NCI-H1417 treated with DMSO at 0.1 percent for 48 hours (cell line): Measurements from ENCODE around the gene DDX28.
"Not testable (repeated sequence)": the region's sequence is repeated elsewhere in the genome, so short reads cannot be mapped to it uniquely, and the experiment has no call there.

Experiments
- DNase-seq: peaks from one replicate; lab custom pipeline; 2025; lab: John Stamatoyannopoulos, UW

DDX28 gene

DNA sequence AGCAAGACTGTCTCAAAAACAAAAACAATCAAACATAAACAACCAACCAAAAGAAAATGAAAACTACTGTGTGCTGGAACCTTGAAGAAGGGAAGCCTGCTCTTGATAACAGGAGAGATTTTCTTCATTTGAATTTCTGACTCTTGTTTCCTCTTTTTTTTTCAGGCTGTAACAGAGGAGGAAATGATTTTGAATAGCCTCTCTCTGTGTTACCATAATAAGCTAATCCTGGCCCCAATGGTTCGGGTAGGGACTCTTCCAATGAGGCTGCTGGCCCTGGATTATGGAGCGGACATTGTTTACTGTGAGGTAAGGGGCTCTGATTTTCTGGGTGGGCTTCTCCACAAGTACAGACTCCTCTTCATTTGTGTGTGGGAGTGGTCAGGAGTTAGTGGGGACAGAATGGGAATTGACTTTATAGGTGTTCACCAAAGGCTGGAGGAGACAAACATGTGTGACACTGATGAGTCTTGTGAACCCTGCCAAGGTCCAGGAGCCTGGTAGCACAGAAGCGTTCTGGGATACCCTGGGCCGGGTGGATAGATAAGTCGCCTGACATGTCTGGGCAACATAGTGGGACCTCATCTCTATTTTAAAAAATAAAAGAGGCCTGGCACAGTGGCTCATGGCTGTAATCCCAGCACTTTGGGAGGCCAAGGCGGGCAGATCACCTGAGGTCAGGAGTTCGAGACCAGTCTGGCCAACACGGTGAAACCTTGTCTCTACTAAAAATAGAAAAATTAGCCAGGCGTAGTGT, 15.0 kb upstream of the DDX28 start:
- no peak for DNase-seq

DNA sequence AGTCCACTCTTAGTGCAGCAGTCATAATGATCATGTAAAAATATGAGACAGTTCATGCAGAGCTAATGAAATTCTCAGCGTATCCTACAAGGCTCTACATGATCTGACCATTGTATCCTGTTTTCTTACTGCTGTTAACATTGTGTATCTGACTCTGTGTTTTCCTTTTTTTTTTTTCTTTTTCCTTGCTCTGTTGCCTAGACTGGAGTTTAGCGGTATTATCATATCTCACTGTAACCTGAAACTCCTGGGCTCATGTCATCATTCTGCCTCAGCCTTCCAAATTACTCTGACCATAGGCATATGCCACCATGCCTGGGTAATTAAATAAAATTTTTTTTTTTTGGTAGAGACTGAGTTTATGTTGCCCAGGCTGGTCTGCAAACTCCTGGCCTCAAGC, 12.2 kb upstream of the DDX28 start:
- no peak for DNase-seq

DNA sequence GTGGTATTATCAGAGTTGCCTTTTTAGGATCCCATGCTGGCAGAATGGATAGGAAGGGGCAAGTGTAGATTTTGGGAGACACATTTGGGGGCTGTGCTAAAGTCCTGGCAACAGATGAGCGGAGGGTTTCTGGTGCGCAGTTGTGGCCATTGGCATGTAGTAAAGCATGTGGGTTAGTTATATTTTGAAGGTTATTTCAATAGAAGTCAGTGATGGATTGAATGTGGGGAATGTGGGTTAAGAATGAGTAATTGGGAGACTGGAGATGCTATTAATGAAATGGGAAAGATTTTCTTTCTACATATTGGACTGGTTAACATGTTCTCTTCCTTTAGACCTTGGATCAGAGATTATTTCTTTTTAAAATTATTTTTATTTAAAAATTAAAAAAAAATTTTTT, 10.1 kb upstream of the DDX28 start:
- no peak for DNase-seq

DNA sequence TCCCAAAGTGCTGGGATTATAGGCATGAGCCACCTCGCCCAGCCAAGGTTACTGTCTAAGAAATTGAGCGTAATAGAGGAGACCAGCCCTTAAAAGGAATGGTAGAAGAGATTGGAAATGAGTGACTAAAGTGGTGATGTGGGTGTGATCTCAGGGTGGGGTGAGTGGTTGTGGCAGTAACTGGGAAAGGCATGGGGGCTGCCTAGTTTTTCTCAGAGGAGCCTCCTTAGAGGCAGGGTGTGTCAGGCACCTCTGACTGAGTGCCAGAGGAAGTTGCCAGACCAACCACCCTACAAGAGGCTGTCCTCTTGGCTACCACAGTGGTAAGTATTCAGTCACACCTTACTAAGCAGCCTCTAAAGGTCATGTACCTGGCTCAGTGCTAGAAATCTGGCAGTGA, 8.9 kb upstream of the DDX28 start:
- no peak for DNase-seq

DNA sequence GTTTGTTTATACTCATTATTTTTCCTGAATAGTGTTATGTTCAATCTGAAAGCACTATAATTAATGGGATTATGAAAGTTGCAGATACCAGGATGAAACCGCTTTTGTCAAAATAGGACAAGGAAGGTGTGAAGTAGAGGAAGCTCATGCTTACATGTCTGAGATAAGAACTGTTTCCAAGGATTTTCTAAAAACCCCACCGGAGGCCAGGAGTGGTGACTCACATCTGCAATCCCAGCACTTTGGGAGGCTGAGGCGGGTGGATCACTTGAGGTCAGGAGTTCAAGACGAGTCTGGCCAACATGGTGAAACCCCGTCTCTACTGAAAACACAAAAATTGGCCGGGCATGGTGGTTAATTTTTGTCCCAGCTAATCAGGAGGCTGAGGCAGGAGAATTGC, 7.1 kb upstream of the DDX28 start:
- DNase-seq = not testable (repeated sequence)

DNA sequence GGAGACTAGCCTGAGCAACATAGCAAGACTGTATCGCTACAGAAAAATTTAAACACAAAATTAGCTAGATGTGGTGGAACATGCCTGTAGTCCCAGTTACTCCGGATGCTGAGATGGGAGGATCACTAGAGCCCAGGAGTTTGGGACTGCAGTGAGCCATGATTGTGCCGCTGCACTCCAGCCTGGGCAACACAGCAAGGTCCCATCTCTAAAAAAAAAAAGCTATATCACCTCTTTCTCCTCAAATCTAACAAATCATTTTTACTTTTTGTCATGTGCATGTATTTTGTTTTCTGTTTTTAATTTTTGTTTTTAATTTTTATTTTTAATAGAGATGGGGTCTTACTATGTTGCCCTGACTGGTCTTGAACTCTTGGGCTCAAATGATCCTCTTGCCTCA, 6.0 kb upstream of the DDX28 start:
- DNase-seq = no peak

DNA sequence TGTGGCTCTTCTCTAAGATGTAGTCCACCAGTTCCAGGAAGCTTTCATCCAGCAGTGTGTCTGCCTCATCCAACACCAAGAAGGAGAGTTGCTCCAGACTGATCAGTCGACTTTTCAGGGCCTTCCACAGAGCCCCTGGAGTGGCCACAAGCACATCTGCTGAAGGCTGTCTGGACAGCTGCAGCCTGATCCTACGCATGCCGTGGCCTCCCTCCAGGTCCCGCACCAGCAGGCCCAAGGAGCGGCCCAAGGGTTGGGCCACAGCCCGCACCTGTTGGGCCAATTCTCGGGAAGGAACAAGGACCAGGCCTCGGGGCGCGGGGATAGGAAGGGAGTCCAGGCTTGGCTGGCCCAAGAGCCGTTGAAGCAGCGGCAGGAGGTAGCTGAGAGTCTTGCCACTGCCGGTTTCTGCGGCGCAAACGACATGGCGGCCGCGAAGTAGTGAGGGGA, 729 bp downstream of the DDX28 start:
- DNase-seq = no peak

DNA sequence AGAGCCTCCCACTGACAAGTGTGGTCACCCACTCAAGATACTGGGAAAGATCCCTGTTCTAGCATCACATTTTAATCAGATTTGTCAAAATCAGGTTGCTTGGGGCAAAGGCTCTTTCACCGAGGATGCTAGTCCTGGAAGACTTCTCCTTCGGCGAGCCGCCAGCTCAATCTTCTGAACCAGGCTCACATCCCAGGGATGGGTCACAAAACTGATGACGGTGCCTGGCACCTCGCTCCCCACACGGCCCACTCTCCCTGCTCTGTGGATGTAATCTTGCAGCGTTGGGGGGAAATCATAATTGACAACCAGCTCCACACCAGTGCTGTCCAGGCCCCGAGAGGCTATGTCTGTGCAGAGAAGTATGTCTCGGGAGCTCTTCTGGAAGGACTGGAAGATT, 1.5 kb downstream of the DDX28 start:
- no peak for DNase-seq

DNA sequence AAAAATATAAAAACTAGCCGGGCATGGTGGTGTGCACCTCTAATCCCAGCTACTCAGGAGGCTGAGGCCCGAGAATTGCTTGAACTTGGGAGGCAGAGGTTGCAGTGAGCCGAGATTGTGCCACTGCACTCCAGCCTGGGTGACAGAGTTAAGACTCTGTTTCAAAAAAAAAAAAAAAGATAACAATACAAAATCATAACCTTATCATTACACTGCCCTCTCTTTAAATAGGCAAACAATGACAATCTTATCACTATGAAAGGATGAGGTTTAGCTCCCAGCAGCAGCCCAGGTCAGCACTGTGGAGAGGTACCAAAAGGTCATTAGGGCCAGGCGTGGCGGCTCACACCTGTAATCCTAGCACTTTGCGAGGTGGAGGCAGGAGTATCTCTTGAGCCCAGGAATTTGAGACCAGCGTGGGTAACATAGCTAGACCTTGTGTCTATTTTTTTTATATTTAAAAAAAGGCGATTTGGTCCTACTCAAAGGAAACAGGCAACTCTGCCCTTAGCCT, 3.8 kb downstream of the DDX28 start:
- no peak for DNase-seq

DNA sequence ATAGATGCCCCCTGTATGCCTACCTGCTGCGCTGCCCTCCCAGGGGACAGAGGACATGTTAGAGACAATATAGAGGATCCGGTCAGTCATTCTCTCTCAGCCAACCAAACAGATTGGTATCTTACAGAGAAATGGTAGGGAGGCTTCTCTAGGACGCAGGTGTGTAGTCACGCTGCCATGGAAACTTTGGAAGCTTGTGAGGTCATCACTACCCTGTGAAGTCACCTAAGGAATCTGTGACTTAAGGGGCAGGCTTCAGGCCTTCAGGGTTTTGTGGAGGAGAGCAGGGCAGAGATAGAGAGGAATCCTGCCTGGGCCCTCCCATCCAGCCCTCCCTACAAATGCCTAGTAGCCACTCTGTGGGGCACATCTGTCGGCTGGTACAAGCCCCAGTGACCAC, 7.4 kb downstream of the DDX28 start, which contains the start of gene DPEP2NB:
Gene DPEP2NB, minus strand, starts transcription at position 231 of the 400 bp plus-strand sequence. Its CDS starts 141 bp downstream, at position 90.
- DNase-seq = no peak

DNA sequence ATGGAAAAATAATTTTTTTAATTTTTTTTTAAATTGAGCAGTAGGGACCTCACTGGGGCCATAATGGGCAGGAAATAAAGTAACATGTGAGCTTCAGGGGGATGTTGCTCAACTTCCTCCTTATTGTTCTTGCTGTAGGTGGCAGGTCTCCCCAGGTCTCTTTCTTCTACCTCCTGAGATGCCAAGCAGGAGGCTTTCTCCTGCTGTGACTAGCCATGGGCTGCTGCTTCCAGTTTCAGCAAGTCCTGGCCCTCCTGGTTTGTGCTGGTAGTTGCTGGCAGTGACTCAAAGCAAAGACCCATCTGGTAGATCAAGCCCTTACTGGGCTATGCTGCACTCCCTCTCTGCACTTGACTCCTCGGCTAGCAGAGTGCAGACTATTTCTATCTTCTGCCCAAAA, 9.6 kb downstream of the DDX28 start:
- DNase-seq = no peak

DNA sequence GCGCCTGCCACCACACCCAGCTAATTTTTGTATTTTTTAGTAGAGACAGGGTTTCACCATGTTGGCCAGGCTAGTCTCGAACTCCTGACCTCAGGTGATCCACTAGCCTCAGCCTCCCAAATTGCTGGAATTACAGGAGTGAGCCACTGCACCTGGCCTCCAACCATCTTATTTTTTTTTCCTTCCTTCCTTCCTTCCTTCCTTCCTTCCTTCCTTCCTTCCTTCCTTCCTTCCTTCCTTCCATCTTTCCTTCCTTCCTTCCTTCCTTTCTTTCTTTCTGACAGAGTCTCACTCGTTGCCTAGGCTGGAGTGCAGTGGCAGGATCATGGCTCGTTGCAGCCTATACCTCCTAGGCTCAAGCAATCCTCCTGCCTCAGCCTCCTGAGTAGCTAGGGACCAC, 13.2 kb downstream of the DDX28 start:
- not testable (repeated sequence) for DNase-seq

DNA sequence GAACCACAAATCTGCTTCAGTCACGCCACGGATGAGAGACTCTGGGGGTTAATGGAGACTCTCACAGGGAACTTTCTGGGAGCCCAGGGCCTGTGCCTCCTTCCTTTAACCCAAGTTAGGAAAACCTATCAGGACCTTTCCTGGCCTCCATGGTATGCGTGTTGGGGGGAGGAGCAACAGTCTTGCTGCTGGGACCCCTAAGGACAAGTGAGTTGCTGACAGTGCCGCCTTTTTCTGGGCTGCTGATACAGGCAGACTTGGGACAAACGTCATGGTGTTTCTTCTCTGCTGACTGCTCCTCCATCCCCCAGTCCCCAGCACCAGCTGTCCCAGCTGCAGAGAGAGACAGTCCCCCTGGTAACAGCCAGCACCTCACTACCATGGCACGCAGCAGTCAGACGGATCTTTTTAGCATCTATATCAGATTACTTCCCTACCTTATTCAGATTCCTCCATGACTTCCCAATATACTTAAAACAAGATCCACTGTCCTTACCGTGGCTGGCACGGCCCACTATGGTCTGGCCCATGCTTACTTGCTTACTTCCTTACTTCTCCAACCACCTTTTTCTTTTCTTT, 13.8 kb downstream of the DDX28 start:
- DNase-seq = no peak

DNA sequence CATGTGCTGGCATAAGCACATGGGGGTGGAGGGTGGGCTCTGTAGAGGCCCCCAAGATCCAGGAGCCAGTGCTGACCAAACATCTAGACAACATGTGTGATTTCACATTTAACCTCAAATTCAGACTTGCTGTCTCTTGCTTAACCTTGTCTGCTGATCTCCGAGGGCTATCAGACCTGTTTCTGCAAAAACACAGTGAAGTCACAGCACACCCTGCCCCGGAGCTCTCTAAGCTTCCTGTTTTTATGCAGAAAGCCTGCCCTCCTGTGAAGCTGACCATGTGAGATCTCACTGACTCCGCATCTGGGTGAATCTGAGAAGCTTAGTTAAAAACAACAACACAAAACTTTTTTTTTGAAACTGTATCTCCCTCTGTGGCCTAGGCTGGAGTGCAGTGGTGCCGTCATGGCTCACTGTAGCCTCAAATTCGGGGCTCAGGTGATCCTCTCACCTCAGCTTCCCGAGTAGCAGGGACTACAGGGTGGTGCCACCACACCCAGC, 17.2 kb downstream of the DDX28 start:
- no peak for DNase-seq

DNA sequence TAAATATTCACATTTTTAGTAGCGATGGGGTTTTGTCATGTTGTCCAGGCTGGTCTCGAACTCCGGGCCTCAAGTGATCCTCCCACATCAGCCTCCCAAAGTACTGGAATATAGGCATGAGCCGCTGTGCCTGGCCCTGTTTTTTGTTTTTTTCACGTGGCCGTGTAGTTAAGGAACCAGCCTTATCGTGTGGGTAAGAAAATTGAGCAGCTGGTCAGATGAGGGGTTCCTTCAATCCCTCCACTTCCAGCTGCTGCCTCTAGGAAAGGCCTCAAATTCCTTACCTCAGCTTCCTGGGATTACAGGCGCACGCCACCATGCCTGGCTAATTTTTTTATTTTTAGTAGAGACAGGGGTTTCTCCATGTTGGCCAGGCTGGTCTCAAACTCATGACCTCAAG, 17.8 kb downstream of the DDX28 start:
- no peak for DNase-seq

DNA sequence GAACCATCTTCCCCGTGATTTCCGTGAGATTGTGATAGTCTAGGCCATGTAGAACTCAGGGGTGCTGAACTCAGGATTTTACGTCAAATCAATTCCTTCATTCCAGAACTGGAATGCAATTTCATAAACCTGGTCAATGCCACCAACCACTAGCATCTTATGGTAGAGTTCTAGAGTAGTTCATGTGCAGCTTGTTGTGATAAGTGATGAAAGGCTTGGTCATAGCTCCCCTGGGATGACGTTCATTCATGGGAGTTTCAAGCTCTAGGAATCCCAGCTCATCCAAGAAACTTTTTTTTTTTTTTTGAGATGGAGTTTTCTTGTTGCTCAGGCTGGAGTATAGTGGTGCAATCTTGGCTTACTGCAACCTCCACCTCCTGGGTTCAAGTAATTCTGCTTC, 20.0 kb downstream of the DDX28 start:
- no peak for DNase-seq

DNA sequence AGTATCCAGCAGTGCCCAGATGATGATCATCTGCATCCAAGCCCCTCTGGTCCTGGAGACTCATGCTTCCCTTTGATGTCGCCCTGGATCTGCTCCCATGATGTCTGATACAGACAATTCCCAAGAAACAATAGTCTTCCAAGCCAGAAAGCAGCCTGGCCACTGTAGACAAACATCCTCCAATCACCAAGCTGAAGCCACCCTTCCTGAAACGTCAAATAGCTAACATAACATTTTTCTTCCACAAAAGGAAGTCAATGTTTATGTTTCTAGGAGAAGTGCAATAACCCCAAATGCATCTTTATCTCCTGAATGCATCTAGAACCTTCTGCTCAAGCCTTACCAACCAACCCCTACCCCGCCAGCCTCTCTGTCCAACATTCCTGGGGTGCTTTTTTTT, 22.6 kb downstream of the DDX28 start:
- no peak for DNase-seq

DNA sequence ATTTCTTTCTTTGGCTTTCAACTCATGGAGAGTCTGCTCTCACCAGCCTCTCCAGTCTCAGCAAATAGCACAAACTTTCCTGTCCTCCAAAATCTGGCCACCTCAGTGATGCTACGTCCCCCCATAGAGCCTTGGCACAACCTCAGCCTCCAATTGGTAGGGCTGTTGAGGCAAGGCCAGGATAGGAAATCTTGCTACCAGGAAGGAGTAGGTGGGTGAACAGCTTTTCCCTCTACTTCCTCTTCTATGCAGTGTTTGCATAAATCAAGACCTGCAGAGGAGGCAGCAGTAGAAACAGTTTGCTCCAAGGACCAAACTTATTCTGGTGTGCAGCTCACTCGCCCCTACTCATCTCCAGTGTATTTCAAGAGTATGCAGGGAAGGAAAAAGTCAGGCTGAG, 23.0 kb downstream of the DDX28 start:
- no peak for DNase-seq

DNA sequence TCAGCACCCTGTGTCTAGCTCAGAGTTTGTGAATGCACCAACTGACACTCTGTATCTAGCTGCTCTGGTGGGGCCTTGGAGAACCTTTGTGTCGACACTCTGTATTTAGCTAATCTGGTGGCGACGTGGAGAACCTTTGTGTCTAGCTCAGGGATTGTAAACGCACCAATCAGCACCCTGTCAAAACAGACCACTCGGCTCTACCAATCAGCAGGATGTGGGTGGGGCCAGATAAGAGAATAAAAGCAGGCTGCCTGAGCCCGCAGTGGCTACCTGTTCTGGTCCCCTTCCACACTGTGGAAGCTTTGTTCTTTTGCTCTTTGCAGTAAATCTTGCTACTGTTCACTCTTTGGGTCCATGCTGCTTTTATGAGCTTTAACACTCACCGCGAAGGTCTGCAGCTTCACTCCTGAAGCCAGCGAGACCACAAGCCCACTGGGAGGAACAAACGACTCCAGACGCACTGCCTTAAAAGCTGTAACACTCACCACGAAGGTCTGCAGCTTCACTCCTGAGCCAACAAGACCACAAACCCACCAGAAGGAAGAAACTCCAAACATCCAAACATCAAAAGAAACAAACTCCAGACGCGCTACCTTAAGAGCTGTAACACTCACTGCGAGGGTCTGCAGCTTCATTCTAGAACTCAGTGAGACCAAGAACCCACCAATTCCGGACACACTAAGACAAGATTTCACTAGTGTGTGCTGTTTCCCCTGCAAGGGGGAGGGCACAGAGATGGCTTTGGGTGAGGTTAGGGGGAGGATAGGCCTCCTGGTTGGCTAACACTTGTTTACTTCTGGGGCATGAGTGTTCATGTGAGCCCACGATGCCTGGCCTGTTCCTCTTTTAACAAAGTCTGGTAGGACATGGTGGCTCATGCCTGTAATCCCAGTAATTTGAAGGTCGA, 24.0 kb downstream of the DDX28 start, which contains the start of gene DPEP2:
Gene DPEP2, minus strand, starts transcription at position 706 of the 910 bp plus-strand sequence. CDS start 6,272 bp downstream, outside the sequence.
- not testable (repeated sequence) for DNase-seq

DNA sequence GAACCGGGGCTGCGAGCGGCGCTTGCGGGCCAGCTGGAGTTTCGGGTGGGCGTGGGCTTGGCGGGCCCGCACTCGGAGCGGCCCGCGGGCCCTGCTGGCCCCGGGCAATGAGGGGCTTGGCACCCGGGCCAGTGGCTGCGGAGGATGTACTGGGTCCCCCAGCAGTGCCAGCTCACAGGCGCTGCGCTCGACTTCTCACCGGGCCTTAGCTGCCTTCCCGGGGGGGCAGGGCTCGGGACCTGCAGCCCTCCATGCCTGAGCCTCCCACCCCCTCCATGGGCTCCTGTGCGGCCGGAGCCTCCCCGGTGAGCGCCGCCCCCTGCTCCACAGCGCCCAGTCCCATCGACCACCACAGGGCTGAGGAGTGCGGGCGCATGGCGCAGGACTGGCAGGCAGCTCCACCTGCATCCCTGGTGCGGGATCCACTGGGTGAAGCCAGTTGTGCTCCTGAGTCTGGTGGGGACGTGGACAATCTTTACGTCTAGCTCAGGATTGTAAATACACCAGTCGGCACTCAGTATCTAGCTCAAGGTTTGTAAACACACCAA, 24.7 kb downstream of the DDX28 start:
- not testable (repeated sequence) for DNase-seq

DNA sequence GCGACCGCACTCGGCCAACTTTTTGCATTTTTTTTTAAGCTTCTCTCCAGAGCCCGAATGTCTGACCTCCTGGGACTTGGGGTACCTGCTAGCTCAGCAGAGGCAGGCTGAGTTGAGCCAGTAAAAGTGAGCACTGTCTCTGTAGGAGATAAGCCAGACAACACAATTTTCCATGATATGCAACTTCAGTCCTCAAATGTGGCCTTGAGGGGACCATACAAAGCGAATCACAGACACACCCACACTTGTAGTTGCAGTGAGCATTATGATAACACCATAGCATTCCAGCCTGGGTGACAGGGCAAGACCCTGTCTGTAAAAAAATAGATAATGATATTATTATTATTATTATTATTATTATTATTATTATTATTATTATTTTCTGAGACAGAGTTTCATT, 26.4 kb downstream of the DDX28 start:
- DNase-seq = no peak

DNA sequence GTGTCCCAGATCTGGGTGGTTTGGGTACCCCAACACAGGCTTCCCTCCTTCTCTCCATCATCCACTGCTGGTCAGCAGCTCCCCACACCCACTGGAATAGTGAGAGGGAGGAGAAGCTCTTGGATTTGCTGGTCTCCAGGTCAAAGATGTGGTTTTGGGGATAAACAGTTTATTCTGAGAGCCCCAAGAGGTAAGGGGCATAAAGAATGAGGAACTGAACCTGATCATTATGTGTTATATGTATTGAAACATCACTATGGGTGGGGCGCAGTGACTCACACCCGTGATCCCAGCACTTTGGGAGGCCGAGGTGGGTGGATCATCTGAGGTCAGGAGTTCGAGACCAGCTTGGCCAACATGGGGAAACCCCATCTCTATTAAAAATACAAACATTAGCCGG, 27.6 kb downstream of the DDX28 start:
- no peak for DNase-seq
